Right lobe of liver (tissue), 6 donors: Measurements from ENCODE around the gene SHROOM2. TPM values are rescaled to one million over a fixed set of nuclear protein-coding genes. Genes with fewer than 3 reads are reported as not detected.
A peak's percentile ranks its signal among the peaks of the same experiment; 100 is the strongest.

ENCODE experiments used
- ATAC-seq, 4 donors: fragments of 200-7000 bp; cut with Tn5 transposase; one replicate each; pipeline ENCODE4 v1.9.1; 2020; ENCODE audit warnings: mild to moderate bottlenecking in 4 of 4, moderate library complexity in 4 of 4
- DNase-seq, 3 donors: peaks; one replicate each; pipeline ENCODE4 v3.0.0-alpha.2; 2020
- H3K27ac ChIP-seq, 3 donors: fragments of 200-600 bp; one replicate each; pipeline ENCODE4 v1.8.0; 2022
- H3K27me3 ChIP-seq, 2 donors: fragments of 200-600 bp; one replicate each; pipeline ENCODE4 v1.8.0; 2022
- H3K36me3 ChIP-seq, 4 donors: fragments of 200-600 bp; sonication (generic) in 1 of 4; one replicate each; pipeline versions ENCODE4 v1.5.1 to v1.8.0; 2017 to 2022; ENCODE audit warnings: control low read depth in 1 of 4
- H3K4me1 ChIP-seq, 4 donors: fragments of 200-600 bp; sonication (generic) in 1 of 4; one replicate each; pipeline versions ENCODE4 v1.5.1 to v1.8.0; 2017 to 2022; ENCODE audit warnings: control low read depth in 1 of 4
- H3K4me3 ChIP-seq, 3 donors: fragments of 200-600 bp; one replicate each; pipeline ENCODE4 v1.8.0; 2022
- H3K9me3 ChIP-seq, 4 donors: fragments of 200-600 bp; sonication (generic) in 1 of 4; one replicate each; pipeline versions ENCODE4 v1.5.1 to v1.8.0; 2017 to 2022; ENCODE audit warnings: control low read depth in 1 of 4
- POLR2A ChIP-seq: fragments of 450-650 bp; IDR thresholded peaks from one replicate; pipeline ENCODE4 v1.6.1; 2017; ENCODE audit warnings: antibody characterized with exemption, mild to moderate bottlenecking
- WGBS: methylation state at CpG from one replicate; pipeline ENCODE4 v1.1.6; 2018; ENCODE audit warnings: low coverage, low lambda C conversion rate; ENCODE audit not compliant: insufficient coverage; ENCODE audit errors: missing lambda C conversion rate; 5-methylcytosine and 5-hydroxymethylcytosine counted together
- intact Hi-C, 2 donors: fragments of 100-400 bp; cut with DNase I; formaldehyde crosslinking; loops; one replicate each; pipeline versions ENCODE4 v1.11.2 to v1.14.1; 2022
- total RNA-seq, 6 experiments: library from RNA; depleted of rRNA in 2 of 6; stranded (reverse); fragments of >200 nt in 2 of 6; fragmentation: NEBNext Ultra II Directional in 3 of 6; extraction: Animal tissue kit (Norgen Biotek cat#: 25700) in 3 of 6; gene quantifications; one replicate each; pipeline versions ENCODE4 v1.1.0 to v1.2.4, GENCODE V29; 2016 to 2023
- TF ChIP-seq, protein P1 (sequence below), 4 donors: fragments of 200-600 bp in 3 of 4; fragments of 450-650 bp in 1 of 4; IDR thresholded peaks; one replicate each; pipeline versions ENCODE4 v1.5.1 to v1.8.0; 2016 to 2022; ENCODE audit warnings: antibody characterized with exemption in 4 of 4, mild to moderate bottlenecking in 2 of 4
- donor health status: DM: no; HTN: yes; CAD: no.
- donor health status: DM: no; HTN: no; CAD: no.
- donor health status: DM: no; HTN: no; CAD: no.
- donor health status: DM: no; HTN: yes; CAD: no.
- donor health status: DM: no; HTN: yes; CAD: no.

SHROOM2 gene
- total RNA-seq, 6 experiments from 2014 or later: 3.6 to 7.5 (median 3.9) TPM

DNA sequence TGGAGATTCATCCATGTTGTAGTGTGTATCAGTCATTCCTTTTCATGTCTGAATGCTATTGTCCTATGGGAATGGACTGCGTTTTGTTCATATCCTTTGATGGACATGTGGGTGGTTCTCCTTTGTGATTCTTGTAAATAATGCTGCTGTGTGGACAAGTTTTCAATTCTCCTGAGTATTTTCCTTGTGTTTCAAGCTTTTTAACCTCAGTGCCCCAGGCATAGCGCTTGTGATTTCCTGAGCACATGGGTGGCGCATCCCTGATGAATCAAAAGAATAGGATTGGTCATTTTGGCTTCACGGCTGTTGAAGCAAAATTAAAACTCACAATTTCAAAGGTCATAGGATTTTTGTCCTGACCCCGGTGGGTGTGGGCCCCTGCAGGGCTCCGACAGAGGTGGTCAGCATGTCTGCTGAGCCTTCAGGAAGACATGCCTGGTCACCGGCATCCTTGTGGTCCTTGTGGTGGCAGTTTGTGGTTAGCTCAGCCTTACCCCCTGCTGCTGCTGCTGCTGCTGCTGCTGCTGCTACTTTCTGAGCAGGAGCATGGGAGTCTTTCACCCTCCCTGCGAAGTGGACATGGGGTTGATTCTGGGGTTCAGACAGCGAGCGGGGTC is 30.0 kb downstream of the SHROOM2 start:
- Histone ChIP-seq H3K27ac (no peak overlapping the region), H3K27me3 (no peaks in the 10 kb centered on the region), H3K36me3 (no peaks in the 10 kb centered on the region), H3K9me3 (no peaks in the 10 kb centered on the region), H3K4me3 (no peak overlapping the region), H3K4me1 (no peaks in the 10 kb centered on the region)
- ATAC-seq (no peak), DNase-seq (no peak)
- 56% methylated on average over 7 of the region's 10 CpGs for WGBS
- intact Hi-C loops: no loop called here
- TF ChIP-seq, protein P1, sequence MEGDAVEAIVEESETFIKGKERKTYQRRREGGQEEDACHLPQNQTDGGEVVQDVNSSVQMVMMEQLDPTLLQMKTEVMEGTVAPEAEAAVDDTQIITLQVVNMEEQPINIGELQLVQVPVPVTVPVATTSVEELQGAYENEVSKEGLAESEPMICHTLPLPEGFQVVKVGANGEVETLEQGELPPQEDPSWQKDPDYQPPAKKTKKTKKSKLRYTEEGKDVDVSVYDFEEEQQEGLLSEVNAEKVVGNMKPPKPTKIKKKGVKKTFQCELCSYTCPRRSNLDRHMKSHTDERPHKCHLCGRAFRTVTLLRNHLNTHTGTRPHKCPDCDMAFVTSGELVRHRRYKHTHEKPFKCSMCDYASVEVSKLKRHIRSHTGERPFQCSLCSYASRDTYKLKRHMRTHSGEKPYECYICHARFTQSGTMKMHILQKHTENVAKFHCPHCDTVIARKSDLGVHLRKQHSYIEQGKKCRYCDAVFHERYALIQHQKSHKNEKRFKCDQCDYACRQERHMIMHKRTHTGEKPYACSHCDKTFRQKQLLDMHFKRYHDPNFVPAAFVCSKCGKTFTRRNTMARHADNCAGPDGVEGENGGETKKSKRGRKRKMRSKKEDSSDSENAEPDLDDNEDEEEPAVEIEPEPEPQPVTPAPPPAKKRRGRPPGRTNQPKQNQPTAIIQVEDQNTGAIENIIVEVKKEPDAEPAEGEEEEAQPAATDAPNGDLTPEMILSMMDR (IDR thresholded peaks at IDR 0.05): no peak
- no peak for TF ChIP-seq POLR2A

DNA sequence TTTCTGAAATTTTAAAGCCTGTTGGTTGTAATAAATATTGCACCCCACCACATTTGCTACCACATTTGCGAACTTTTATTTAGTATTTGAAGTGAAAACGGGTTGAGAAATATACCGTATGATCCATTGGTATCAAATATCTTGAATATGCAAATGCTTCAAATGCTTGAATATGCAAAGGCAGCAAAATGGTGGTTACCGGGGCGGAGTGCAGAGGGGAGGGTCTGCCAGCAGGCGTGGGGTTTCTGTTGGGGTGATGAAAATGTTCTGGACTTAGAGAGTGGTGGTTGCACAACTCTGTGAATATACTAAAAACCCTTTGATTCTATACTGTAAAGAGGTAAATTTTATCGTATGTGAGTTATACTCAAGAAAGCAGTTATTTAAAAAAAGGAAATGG is 35.3 kb downstream of the SHROOM2 start:
- WGBS: 59% methylated on average over 7 of the region's 7 CpGs
- Histone ChIP-seq H3K9me3 (no peaks in the 10 kb centered on the region), H3K27ac (no peak overlapping the region), H3K27me3 (no peaks in the 10 kb centered on the region), H3K36me3 (no peaks in the 10 kb centered on the region), H3K4me3 (no peak overlapping the region), H3K4me1 (peaks cover 0 to 7% (median 0%) of the 10 kb centered on the region in 4 donors)
- TF ChIP-seq, protein P1 (IDR thresholded peaks at IDR 0.05): no peak
- TF ChIP-seq POLR2A: no peak
- ATAC-seq (no peak), DNase-seq (no peak)
- intact Hi-C loops: no loop called here

DNA sequence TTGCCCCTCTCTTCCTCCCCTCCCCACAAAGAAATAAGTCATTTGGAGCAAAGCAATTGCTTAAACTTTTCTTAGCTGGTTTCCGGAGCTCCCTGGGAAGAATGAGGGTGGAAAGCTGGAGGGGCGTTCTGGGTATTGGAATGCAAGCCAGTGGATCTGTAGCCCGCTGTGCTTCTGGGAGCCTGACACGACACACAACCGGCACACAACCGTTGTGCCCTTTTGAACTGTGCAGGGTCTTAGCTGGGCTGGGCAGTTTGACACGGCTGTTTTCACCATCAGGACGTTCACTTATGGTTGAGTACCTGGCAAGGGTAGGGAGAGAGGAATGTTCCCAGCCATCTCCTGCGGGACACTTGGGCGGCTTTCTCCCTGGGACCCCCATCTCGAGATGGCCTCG is 38.3 kb downstream of the SHROOM2 start:
- TF ChIP-seq POLR2A: no peak
- TF ChIP-seq, protein P1 (IDR thresholded peaks at IDR 0.05): no peak
- Histone ChIP-seq H3K4me1 (peaks cover 0 to 7% (median 0%) of the 10 kb centered on the region in 4 donors), H3K4me3 (no peak overlapping the region), H3K27ac (peak overlapping the region in 1 of 3 donors; percentile 12), H3K27me3 (no peaks in the 10 kb centered on the region), H3K36me3 (no peaks in the 10 kb centered on the region), H3K9me3 (no peaks in the 10 kb centered on the region)
- no peak for DNase-seq
- 45% methylated on average over 10 of the region's 12 CpGs for WGBS
- intact Hi-C loops: no loop called here
- ATAC-seq: no peak

DNA sequence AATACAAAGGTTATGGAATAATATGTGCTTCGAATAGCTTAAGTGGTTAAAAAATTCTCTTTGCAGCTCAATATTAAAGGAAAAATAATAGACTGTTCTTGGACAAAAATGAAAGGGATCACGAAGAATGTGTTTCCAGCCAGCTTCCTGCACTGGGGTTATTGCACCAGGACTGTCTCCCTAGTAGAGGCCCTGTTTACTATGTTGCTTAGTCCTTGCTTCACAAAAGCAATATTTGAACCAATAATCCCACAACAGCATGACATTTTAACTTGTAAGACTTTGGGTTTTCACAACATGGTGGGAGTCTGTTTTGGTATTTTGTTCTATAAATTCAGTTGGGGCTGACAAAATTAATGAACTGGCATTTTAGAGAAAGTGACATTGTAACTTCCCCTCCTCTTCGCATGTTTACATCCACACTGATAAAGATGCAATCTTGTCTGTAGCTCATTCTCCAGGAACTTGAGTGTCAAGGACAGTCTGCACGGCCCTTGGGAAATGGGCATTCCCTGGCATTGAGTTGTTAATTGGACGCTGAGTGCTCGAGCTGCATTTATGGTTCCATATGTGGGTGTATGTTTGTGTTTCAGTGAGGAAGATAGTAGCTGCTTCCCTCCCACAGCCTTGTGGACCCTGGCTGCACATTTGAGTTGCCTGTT is 39.0 kb downstream of the SHROOM2 start:
- H3K4me3 ChIP-seq: no peak overlapping the region
- intact Hi-C loops: no loop called here
- H3K36me3 ChIP-seq: no peaks in the 10 kb centered on the region
- 33% methylated on average over 6 of the region's 6 CpGs for WGBS
- no peaks in the 10 kb centered on the region for H3K27me3 ChIP-seq
- ATAC-seq (peak; percentile 35 to 63 (median 44)), DNase-seq (no peak)
- no peaks in the 10 kb centered on the region for H3K9me3 ChIP-seq
- peak overlapping the region in 1 of 3 donors; percentile 12 for H3K27ac ChIP-seq
- TF ChIP-seq, protein P1 (IDR thresholded peaks at IDR 0.05): no peak
- TF ChIP-seq POLR2A: no peak
- peaks cover 0 to 7% (median 0%) of the 10 kb centered on the region in 4 donors for H3K4me1 ChIP-seq
